ENCODE data around the gene EPB41L4B. TPM values are rescaled to one million over a fixed set of nuclear protein-coding genes. Genes with fewer than 3 reads are reported as not detected.

The EPB41L4B gene
- total RNA-seq, 1 experiment from 2014 or later: 20.2 TPM

- ChIA-PET CTCF (interaction anchor here (0.9 kb wide), 1 partner anchor 11 kb away, joined by 3 read pairs; no protein-coding TSS in a partner anchor), POLR2A (no interaction called here)
- H3K36me3 Mint-ChIP-seq (ENCODE audit: insufficient read depth, unreplicated experiment): no peaks in the 10 kb centered on the region
These were observed 157.7 kb downstream of the EPB41L4B start for GRCh38 chr9:109163194-109163593.

DNA sequence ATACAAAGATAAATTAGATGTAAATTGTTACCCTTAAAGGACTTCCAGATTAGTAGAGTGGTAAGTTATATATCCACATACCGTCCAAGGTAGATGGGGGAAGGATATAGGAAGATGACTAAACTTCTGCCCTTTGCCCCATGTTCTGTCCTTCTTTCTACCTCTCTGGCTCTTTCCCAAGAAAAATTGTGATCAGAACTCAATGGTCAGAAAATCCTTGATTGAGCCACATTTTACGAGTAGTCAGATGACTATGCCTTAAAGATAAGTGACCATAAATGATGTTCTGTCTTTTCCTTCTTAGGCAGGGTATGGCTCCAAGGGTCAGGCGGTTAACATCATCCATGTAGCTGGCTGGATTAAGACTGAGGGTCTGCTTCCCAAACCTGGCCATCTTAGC is 158.2 kb downstream of the EPB41L4B start:
- no peaks in the 10 kb centered on the region for H3K4me1 Mint-ChIP-seq (ENCODE audit: insufficient read depth, unreplicated experiment)
- no peak overlapping the region for H3K4me3 Mint-ChIP-seq (ENCODE audit: unreplicated experiment)
- BruUV-seq (replicated peaks): no TSS peak
- no peaks in the 10 kb centered on the region for H3K36me3 Mint-ChIP-seq (ENCODE audit: insufficient read depth, unreplicated experiment)
- no peak for TF ChIP-seq CTCF (IDR thresholded peaks at IDR 0.05; ENCODE audit: unreplicated experiment)
- H3K9me3 Mint-ChIP-seq (ENCODE audit: unreplicated experiment): no peaks in the 10 kb centered on the region
- intact Hi-C loops (cut with micrococcal nuclease): no loop called here
- DNase-seq (ENCODE audit: unreplicated experiment): no peak
- peaks cover 10% of the 10 kb centered on the region for H3K27me3 Mint-ChIP-seq (ENCODE audit: insufficient read depth, unreplicated experiment)
- ChIA-PET POLR2A (interaction anchor here (0.9 kb wide), 2 partner anchors 9 to 18 kb away, joined by 3 read pairs; no protein-coding TSS in a partner anchor), CTCF (interaction anchor here (0.9 kb wide), 1 partner anchor 11 kb away, joined by 3 read pairs; no protein-coding TSS in a partner anchor)
- no peak overlapping the region for H3K27ac Mint-ChIP-seq (ENCODE audit: low read depth, unreplicated experiment)

More at GRCh38 chr9:109163194-109163593, 157.7 kb downstream of the EPB41L4B start:
- no peak for DNase-seq (ENCODE audit: unreplicated experiment)
- Mint-ChIP-seq H3K4me3 (ENCODE audit: unreplicated experiment) (no peak overlapping the region), H3K9me3 (ENCODE audit: unreplicated experiment) (no peaks in the 10 kb centered on the region), H3K27ac (ENCODE audit: low read depth, unreplicated experiment) (no peak overlapping the region), H3K27me3 (ENCODE audit: insufficient read depth, unreplicated experiment) (peaks cover 7% of the 10 kb centered on the region), H3K4me1 (ENCODE audit: insufficient read depth, unreplicated experiment) (no peaks in the 10 kb centered on the region)
- intact Hi-C loops (cut with micrococcal nuclease): no loop called here
- TF ChIP-seq CTCF (IDR thresholded peaks at IDR 0.05; ENCODE audit: unreplicated experiment): no peak
- no TSS peak for BruUV-seq (replicated peaks)

DNA sequence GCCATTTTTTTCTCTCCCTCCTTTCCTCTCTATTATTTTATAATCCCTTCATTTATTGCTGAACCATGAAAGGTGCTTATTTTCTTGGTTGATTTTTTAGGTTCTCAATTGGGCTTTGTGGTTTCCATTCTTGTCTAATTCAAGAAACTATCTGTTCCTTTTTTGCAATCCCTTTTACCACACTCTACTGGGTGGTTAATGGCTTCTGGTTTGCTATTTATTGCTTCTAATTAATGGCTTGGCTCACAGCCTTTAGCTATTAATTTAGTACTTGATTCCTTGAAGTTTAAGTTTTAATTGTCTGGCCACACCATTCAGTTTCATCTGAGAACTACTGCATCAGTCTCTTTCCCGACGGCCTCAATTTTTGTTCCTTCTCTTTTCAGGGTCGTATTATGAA is 159.4 kb downstream of the EPB41L4B start:
- Mint-ChIP-seq H3K27ac (ENCODE audit: low read depth, unreplicated experiment) (no peak overlapping the region), H3K27me3 (ENCODE audit: insufficient read depth, unreplicated experiment) (peaks cover 10% of the 10 kb centered on the region), H3K4me1 (ENCODE audit: insufficient read depth, unreplicated experiment) (no peaks in the 10 kb centered on the region), H3K36me3 (ENCODE audit: insufficient read depth, unreplicated experiment) (no peaks in the 10 kb centered on the region), H3K4me3 (ENCODE audit: unreplicated experiment) (no peak overlapping the region), H3K9me3 (ENCODE audit: unreplicated experiment) (no peaks in the 10 kb centered on the region)
- no peak for DNase-seq (ENCODE audit: unreplicated experiment)
- intact Hi-C loops (cut with micrococcal nuclease): no loop called here
- CTCF ChIA-PET: interaction anchor here (0.8 kb wide), 1 partner anchor 117 kb away, joined by 3 read pairs; no protein-coding TSS in a partner anchor
- no TSS peak for BruUV-seq (replicated peaks)
- POLR2A ChIA-PET: interaction anchor here (0.6 to 0.9 kb wide), 2 partner anchors 8 to 1425 kb away, joined by 3 read pairs; no protein-coding TSS in a partner anchor
- TF ChIP-seq CTCF (IDR thresholded peaks at IDR 0.05; ENCODE audit: unreplicated experiment): no peak

GRCh38 chr9:109159583-109159982 is 161.3 kb downstream of the EPB41L4B start:
- ChIA-PET POLR2A (no interaction called here), CTCF (no interaction called here)
- Mint-ChIP-seq H3K36me3 (ENCODE audit: insufficient read depth, unreplicated experiment) (no peaks in the 10 kb centered on the region), H3K27ac (ENCODE audit: low read depth, unreplicated experiment) (no peak overlapping the region), H3K9me3 (ENCODE audit: unreplicated experiment) (no peaks in the 10 kb centered on the region), H3K27me3 (ENCODE audit: insufficient read depth, unreplicated experiment) (peaks cover 10% of the 10 kb centered on the region), H3K4me3 (ENCODE audit: unreplicated experiment) (no peak overlapping the region), H3K4me1 (ENCODE audit: insufficient read depth, unreplicated experiment) (no peaks in the 10 kb centered on the region)
- no TSS peak for BruUV-seq (replicated peaks)
- DNase-seq (ENCODE audit: unreplicated experiment): no peak
- intact Hi-C loops (cut with micrococcal nuclease): no loop called here
- TF ChIP-seq CTCF (IDR thresholded peaks at IDR 0.05; ENCODE audit: unreplicated experiment): no peak

Data from MCF 10A (cell line).